NCI-H2196 (cell line): ENCODE measurements around the gene MLXIP.
"Not testable (repeated sequence)": the region's sequence is repeated elsewhere in the genome, so short reads cannot be mapped to it uniquely, and the experiment has no call there.

ENCODE experiments used
- DNase-seq: peaks from one replicate; lab custom pipeline; 2025; ENCODE audit not compliant: unreplicated experiment; lab: John Stamatoyannopoulos, UW

MLXIP gene, protein sequence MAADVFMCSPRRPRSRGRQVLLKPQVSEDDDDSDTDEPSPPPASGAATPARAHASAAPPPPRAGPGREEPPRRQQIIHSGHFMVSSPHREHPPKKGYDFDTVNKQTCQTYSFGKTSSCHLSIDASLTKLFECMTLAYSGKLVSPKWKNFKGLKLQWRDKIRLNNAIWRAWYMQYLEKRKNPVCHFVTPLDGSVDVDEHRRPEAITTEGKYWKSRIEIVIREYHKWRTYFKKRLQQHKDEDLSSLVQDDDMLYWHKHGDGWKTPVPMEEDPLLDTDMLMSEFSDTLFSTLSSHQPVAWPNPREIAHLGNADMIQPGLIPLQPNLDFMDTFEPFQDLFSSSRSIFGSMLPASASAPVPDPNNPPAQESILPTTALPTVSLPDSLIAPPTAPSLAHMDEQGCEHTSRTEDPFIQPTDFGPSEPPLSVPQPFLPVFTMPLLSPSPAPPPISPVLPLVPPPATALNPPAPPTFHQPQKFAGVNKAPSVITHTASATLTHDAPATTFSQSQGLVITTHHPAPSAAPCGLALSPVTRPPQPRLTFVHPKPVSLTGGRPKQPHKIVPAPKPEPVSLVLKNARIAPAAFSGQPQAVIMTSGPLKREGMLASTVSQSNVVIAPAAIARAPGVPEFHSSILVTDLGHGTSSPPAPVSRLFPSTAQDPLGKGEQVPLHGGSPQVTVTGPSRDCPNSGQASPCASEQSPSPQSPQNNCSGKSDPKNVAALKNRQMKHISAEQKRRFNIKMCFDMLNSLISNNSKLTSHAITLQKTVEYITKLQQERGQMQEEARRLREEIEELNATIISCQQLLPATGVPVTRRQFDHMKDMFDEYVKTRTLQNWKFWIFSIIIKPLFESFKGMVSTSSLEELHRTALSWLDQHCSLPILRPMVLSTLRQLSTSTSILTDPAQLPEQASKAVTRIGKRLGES

GRCh38 chr12:122078141-122079032 lies at the start of gene MLXIP:
MLXIP (plus strand) TSS chr12:122078756; CDS start chr12:122078854, 98 bp downstream.
- DNase-seq = peak; percentile 92

DNA sequence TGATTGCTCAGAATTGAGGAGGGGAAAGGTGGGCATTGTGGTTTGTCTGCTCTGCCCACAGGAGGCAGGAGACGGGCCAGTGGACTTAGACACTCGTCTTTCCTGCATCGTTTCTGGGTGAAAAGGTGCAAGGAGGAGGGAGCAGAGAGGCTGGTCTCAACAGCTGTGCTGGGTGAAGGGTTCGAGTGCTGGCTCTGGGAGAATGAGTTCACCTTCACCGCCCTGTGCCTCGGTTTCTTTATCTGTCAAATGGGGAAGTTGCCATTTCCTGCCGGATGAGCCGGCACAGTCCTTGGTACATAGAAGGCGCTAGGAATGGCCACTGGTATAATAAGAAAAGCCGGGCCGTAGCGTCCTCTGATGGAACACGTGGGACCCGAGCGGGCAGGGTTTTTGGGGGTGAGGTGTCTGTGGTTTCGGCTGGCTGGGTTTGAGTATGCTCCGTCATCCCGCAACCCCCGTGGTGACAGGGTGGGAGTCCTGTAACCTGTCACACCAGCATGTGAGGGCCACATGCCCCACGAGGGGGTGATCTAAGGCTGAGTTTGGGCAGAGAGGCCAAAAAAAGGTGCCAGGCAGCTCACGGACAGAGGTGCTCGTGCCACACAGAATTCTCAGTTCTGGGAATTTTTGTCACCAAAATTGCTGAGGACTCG lies 49.5 kb upstream of the MLXIP start:
- no peak for DNase-seq

GRCh38 chr12:122029620-122030423 lies 48.7 kb upstream of the MLXIP start:
- no peak for DNase-seq

DNA sequence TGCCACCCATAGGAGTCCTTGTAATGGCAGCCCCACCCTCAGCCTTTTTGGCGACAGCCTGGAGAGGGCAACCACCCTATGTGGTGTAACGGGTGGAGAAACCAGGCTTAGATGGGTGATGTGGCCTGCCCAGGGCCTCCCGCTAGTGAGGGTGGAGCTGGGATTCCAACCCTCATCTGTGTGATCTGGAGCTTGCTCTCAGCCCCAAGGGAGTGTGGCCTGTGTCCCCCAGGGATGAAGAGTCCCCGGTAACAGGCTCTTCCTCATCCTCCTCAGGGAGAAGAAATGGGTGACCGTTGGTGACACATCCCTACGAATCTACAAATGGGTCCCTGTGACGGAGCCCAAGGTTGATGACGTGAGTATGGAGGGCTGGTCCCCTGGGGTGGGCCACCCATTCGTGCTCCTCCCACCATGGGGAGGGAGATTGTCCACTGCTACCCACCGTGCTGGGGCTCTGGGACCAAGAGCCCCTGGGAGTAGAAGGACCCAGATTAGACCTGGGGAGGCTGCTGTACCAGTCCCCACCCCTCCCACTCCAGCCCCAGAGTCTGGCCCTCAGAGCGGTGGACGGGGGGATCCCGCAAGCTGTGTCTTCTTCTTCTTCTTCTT lies 48.0 kb upstream of the MLXIP start:
- no peak for DNase-seq

DNA sequence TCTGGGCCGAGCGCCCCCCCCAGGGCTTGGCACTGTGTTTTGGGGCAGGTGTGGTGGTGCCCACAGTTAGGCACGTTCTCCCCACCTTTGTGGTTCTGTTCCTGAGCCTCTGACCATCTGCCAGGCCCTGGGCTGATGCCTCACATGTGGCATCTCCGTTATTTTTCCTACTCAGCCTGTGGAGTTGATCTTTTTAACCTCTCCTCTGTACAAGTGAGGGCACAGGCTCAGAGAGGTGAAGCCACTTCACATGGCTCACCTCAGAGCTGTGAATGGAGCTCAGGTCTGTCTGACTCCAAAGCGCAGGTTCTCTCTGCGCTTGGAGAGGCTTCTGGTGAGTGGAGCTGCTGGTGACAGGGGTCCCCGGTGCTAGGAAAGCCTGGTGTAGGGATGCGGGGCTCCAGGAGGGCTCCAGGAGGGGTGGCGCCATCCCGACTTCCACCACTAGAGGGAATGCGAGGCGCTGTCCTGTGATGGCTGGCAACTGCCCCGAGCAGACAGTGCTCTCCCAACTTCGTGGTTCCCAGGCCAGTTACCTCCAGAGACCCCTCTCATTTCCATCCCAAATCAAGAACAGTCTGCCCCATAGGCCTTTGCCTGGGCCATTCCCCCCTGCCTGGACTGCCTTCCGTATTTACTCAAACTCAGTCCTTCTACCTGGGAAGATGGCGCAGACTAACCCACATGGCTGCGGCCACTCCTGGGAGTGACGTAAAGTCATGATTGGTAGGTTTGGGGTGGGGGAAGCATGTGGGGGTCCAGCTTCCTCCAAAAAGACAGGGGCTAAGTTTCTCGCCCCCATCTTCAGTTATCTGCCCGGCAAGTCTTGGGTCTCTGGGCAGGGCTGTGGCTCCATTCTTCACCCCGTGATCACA lies 47.0 kb upstream of the MLXIP start:
- peak; percentile 33 for DNase-seq

DNA sequence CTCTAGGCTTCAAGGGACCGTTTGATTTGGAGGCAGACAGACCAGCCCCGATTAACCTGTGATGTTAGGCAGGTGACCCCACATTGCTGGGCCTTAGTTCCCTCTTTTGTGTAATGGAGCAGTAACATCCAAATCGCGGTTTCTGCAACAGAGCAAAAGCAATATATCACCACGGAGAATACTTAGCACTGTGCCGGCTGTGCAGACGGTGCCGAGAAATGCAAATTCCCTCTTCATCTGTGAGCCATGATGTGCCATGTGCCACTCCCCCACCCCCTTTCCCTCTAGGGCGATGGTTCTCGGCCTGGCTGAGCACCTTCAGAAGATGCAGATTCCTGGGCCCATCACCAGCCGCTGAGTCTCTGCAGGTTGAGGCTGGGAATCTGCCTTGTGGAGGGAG lies 46.0 kb upstream of the MLXIP start:
- DNase-seq = no peak

DNA sequence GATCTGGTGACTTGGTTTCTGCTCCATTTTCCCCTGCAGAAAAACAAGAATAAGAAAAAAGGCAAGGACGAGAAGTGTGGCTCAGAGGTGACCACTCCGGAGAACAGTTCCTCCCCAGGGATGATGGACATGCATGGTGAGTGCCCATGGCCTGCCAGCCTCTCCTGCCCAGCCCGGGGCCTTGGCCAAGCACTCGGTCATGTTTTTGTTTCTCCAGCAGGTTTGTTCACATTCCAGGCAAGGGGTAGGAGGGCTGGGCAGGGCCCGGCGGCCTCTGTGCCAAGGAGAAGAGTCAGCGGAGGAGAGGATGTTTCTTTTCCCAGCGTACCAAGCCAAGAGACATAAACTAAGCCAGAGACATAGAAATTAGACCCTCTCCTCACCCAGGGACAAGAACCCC lies 43.3 kb upstream of the MLXIP start:
- no peak for DNase-seq

- DNase-seq = no peak
Observed at GRCh38 chr12:122036153-122036552, 42.4 kb upstream of the MLXIP start.

- DNase-seq = no peak
Observed at GRCh38 chr12:122040579-122041386, 37.8 kb upstream of the MLXIP start.

- not testable (repeated sequence) for DNase-seq
Observed at GRCh38 chr12:122041458-122041857, 37.1 kb upstream of the MLXIP start.

DNA sequence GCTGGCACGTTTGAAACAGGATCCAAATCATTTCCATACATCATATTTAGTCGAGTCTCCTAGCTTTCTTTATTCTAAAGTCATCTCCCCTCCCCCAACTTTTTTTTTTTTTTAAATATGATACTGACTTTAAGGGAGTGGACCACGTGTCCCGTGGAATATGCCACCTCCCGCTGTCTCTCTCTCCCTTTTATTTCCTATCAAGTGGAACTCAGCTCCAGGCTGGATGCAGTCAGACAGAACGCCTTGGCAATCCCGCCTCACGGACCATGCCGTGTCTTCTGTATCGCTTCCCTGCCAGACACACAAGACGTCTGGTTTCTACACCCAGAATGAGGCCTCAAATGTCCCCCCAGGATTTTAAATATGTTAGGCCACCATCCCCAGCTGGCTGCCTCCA lies 35.6 kb upstream of the MLXIP start:
- no peak for DNase-seq

- no peak for DNase-seq
Observed at GRCh38 chr12:122043476-122043875, 35.1 kb upstream of the MLXIP start.

DNA sequence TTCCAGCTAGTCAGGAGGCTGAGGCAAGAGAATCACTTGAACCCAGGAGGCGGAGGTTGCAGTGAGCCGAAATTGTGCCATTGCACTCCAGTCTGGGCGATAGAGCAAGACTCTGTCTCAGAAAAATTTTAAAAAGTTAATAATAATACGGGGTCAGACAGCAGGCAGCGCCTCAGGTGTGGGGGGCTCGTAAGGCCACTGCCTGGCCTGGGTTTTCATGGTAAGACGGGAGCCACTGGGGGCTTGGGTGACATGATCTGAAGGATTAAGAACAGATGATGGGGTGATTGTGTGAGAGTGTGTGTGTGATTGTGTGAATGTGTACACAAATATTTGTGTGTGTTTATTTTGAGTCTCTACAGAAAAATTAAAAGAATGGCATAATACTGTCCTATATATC lies 33.3 kb upstream of the MLXIP start:
- DNase-seq = no peak

DNA sequence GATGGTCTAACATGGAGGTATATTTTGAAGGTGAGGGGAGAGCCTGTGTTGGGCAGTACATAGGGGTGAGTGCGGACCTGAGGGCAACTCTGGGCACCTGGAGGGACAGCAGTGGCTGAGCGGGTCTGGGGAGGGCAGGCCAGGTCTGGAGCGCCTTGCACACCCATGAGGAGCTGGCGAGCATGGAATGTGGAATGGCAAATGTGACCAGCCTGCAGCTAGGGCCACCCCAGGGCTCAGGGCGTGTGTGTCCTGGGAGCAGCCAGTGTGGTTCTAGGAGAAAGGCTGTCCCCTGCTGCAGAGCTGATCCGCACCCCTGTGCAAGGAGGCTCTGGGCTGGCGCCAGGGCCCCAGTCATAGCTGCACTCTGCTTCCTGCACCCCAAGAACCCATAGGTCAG lies 32.4 kb upstream of the MLXIP start:
- no peak for DNase-seq

- no peak for DNase-seq
Observed at GRCh38 chr12:122048151-122048550, 30.4 kb upstream of the MLXIP start.

- no peak for DNase-seq
Observed at GRCh38 chr12:122049827-122050226, 28.7 kb upstream of the MLXIP start.

DNA sequence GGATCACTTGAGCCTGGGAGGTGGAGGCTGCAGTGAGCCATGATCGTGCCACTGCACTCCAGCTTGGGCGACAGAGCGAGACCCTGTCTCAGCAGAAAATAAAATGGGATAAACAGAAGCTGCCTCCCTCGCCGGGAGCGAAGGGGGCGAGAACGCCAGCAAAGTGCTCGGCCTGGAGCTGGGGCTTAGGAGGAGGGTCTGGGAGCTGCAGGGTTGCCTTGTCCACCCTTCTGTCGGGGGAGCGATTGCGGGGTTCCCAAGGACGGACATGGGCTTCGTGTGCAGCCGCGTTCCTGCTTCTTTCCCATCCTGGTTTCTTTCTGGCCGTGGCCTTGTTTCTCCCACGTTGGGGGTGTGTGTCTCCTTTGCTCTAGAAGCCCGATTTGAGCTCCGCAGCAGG lies 27.9 kb upstream of the MLXIP start:
- no peak for DNase-seq
